HG02623 (cell line): ENCODE results near the gene SAP130.

Source experiments
- ATAC-seq: cut with Tn5 transposase; IDR thresholded peaks from one replicate; pipeline ENCODE4 v1.9.1; 2021; ENCODE audit warnings: moderate library complexity; ENCODE audit not compliant: unreplicated experiment

SAP130 gene

DNA sequence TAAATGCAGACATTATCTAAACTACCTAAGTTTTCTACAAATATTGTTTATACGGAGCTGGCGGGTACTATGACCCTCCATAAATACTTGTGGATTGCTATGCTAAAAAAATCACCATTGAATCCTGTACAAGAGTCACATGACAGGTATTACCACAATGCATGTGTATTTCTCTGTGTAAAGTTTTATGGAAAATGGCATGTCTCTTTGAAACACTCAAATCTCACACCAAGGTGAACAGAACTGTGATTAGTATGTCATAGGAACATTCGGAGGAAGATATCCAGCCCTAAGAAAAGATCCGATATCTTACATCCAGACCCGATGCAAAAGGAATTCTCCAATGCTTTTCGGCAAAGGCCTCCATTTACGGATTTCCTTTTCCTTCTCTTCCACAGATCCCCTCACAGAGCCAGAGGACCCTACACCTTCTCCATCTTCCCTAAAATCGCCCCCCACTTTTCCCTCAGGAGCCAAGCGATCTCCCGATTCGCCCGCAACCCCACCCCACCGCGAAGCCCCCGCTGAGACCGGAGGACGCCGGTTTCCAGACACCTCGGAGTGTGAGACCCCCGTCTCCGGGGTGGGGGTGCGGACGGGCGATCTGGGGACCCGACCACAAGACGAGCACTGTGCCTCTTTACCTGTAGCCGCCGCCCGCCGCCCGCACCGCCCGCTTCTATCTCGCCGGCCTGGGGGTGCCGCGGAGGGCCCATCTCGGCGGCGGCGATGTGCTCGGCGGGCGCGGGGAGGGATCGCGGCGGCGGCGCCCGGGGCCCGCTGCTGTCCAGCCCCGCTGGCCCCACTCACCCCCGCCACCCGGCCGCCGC is 1.2 kb downstream of the SAP130 start:
- no peak for ATAC-seq

DNA sequence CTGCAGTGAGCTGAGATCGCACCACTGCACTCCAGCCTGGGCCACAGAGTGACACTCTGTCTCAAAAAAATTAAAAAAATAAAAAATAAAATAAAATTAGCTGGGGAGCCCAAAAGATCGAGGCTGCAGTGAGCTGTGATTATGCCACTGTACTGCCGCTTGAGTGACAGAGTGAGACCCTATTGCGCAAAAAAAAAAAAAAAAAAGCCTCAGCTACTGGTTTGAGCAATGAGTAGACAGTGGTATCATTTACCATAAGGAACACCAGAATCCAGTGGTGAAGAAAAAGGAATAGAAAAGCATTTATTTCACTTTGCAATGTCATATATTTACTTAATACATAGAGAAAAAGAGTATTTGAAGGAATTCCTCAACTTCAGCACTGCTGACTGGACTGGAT is 3.0 kb downstream of the SAP130 start:
- ATAC-seq = no peak

DNA sequence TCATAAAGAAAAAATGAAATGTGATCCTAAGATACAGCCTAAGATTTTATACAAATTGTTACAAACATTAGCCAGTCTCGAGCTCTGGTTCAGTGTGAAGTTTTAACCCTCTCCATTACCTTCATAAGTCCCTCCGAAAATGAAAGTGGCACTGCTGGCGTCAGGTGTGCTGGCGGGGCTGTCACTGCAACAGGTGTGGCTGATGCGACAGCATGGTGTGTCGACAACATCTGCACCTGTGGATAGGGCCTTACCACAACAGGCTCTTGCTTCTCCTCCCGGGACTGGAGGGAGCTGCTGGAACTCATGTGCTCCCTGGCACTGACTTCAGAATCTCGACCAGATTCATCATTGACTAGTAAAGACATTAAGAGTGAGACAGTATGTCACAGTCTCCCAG is 10.3 kb downstream of the SAP130 start:
- ATAC-seq = no peak

DNA sequence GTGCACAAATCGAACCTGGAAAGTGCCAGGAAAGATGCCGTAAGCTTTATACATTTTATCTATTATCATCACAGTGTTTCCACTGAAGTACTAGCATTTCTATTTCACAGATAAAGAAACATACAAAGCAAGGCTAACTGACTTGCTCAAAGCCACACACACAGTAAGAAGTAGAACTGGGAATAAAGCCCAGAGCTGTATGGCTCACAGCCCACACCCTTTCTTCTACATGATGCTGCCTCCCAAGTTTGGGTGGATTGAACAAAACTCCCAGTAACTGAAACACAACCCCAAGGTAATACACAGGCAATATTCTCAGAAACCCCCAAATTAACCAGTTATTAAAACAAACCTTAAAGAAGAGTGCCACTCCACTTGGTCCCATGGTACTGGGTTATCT is 11.2 kb downstream of the SAP130 start:
- no peak for ATAC-seq

DNA sequence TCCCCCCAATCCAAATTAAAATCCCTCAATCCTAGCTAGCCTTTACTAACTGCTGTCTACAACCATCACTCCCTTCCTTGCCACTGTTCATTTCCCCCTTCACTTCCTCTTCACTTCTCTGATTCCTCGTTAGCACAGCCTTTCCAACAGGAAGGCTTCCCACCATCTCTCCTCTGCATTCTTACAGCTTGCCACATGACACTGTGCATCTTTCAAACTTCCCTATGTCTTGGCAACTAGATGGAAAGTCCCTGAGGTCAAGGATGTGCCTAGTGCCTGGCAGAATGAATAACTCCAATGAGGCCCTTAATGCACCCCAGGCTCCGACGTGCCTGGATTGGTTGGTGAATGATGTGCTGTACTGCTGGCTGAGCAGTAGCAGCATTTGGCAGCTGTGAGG is 15.2 kb downstream of the SAP130 start:
- ATAC-seq = no peak

GRCh38 chr2:128008074-128008672 is 19.7 kb downstream of the SAP130 start:
- no peak for ATAC-seq

- ATAC-seq = no peak
These were observed 23.4 kb downstream of the SAP130 start for GRCh38 chr2:128004509-128004908.

DNA sequence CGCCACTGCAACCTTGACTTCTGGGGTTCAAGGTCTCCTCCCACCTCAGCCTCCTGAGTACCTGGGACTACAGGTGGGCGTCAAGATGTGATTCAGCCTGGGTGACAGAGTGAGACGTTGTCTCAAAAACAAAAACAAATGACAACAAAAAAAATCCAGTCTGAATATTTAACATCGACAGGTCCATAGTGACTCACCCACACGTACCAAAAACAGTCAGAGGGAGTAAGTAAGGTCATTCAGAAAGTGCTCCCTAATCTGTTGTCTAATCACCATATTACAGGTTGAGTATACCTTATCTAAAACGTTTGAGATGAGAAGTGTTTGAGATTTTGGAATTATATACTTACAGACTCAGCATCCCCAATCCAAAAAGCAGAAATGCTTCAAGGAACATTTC is 24.4 kb downstream of the SAP130 start:
- ATAC-seq = no peak

DNA sequence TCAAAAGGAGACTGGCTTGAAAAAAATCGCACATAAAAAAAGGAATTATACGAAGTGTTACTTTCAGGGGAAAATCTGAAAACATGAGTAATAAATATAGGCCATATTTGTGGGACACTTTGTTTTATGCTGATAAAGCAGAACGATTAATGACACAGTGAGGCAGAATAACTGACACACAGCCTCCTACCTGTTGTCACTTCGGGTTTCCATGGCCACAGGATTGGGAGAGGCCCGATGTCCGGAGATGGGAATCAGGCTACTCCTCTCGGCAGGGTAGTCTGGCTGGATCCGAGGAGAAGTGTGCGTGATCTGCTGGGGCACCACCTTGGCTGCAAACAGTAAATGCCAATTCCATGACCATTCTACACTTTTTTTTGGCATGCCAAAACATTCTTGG is 31.7 kb downstream of the SAP130 start:
- no peak for ATAC-seq

DNA sequence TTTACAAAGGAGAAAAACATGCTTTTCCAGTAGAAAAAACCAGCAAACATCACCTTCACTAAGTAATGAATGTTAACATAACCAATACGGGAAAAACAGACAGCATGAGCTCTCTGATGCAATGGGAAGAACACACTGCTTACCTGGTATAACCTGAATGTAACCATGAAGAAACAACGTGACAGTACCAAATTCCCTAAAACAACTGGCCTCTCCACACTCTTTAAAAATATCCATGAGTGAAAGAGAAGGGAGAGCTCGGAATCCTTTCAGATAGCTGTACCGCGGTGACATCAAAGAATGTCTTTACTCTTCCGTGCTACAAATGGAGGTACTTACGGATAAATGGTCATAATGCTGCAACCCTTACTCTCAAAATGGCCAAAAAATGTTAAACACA is 32.1 kb downstream of the SAP130 start:
- no peak for ATAC-seq

DNA sequence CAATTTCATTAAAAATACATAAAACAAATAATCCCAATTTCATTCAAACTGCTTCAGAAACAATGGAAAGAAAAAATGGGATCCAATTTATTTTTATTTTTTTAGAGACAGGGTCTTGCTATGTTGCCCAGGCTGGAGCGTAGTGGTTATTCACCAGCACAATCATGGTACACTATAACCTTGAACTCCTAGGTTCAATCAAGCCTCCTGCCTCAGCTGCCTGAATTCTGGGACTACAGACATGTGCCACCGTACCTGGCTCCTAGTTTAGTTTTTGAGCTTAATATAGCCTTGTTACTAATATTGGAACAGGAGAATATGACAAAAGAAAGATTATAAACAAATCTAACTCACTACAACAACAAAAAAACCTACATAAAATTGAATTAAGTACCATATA is 34.2 kb downstream of the SAP130 start:
- ATAC-seq = no peak

DNA sequence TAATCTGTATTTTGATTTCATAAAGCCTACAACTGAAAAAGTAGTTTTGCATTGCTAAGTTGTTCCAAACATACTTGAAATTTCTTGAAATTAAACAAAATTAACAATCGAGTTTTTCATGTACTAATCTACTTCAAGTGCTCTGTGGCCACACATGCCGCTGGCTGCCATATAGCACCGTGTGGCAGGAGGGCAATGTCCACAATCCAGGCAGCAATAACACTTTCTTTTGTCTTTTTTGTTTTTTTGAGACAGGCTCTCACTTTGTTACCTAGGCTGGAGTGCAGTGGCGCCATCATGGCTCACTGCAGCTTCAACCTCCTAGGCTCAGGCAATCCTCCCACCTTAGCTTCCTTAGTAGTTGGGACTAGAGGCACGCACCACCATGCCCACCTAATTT is 36.1 kb downstream of the SAP130 start:
- no peak for ATAC-seq

GRCh38 chr2:127986548-127987079 is 41.2 kb downstream of the SAP130 start:
- no peak for ATAC-seq

DNA sequence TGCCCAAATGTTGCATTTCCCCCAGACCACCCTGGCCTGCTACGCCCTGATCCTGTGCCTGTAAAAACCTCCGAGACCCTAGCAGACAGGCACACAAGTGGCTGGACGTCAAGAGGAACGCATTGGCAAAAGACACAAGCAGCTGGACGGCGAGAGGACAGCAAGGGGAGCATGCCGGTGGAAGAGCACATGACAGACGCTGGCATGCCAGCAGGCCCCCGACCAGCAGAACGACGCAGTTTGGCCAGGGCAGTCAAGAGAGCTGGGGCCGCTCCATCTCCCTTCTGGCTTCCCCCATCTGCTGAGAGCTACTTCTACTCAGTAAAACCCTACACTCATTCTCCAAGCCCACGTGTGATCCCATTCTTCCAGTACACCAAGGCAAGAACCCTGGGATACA is 42.1 kb downstream of the SAP130 start:
- ATAC-seq = no peak

GRCh38 chr2:127985026-127985734 is 42.7 kb downstream of the SAP130 start:
- no peak for ATAC-seq

DNA sequence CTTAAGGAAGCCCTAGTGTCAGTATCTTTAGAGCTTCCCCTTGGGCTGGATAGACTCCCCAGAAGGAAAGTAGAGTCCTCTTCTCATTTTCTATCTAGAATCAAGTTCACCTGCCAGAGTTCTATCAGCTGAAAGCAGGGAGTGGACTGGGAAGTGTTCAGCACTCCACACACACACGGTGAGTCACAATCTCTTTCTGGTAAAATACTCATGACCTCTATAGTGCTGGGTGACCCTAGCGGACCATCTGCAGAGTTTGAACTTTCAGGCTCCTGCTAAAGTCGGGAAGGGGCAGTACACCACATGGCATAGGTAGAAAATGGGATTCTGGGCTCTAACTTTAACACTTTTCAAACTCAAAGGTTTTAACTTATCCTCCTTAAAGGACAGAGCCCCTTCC is 43.3 kb downstream of the SAP130 start:
- no peak for ATAC-seq

- ATAC-seq = no peak
These were observed 58.4 kb downstream of the SAP130 start for GRCh38 chr2:127969446-127969845.

GRCh38 chr2:127968610-127969339 is 59.1 kb downstream of the SAP130 start:
- no peak for ATAC-seq

DNA sequence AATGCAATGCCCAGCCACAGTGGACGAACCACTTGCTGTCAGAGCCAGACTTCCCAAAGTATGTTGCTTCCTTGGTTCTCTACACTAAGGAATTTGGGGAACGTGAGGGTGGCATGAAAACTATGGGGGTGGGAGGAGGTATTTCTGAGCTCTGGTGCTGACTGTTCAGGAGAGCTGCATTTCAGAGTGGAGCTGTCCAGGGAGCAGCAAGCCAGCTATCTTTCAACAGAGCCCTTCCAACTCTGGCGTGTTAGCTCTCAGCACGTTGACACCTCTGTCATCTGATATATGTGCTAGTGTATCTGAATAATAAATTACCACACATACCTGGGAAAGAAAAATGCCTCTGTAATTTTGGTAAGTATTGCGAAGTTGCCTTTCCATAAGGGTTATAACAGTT is 66.1 kb downstream of the SAP130 start:
- ATAC-seq = no peak

- no peak for ATAC-seq
These were observed 70.6 kb downstream of the SAP130 start for GRCh38 chr2:127957240-127957639.

DNA sequence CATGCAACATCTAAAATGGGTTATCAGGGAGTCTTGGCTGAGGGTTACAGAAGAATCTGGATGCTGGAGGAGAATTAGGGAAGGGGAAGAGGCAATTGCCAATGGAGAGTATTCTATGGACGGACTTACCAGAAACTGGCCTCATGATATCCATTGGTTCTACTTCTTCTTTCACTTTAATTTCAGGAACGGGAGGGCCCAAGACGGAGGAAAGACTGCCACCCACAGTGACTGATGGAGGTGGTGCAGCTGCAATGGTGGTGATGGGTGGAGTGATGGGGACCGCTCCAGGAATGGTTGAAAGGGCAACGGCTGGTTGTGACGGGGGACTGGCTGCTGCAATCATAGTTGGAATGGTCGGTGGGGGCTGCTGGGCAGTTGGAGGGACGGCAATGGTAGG is 73.0 kb downstream of the SAP130 start:
- no peak for ATAC-seq
